CD4-positive, alpha-beta T cell treated with Interleukin-15 for 1 hour (primary cell): ENCODE data around the gene CHPF2.

ENCODE experiments used
- DNase-seq: peaks from one replicate; pipeline ENCODE4 v3.0.0-alpha.2; 2020

Gene CHPF2

DNA sequence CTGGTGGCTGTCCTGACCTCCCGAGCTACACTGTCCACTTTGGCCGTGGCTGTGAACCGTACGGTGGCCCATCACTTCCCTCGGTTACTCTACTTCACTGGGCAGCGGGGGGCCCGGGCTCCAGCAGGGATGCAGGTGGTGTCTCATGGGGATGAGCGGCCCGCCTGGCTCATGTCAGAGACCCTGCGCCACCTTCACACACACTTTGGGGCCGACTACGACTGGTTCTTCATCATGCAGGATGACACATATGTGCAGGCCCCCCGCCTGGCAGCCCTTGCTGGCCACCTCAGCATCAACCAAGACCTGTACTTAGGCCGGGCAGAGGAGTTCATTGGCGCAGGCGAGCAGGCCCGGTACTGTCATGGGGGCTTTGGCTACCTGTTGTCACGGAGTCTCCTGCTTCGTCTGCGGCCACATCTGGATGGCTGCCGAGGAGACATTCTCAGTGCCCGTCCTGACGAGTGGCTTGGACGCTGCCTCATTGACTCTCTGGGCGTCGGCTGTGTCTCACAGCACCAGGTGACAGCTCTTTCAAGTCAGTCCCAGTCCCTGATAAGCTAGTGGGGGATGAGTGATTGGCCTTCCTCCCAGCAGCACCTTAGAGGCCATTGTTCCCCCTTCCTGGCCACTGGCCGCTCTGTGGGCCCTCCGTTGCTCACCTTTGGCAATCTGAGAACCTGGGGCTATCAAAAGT is 3.0 kb downstream of the CHPF2 start:
- no peak for DNase-seq

DNA sequence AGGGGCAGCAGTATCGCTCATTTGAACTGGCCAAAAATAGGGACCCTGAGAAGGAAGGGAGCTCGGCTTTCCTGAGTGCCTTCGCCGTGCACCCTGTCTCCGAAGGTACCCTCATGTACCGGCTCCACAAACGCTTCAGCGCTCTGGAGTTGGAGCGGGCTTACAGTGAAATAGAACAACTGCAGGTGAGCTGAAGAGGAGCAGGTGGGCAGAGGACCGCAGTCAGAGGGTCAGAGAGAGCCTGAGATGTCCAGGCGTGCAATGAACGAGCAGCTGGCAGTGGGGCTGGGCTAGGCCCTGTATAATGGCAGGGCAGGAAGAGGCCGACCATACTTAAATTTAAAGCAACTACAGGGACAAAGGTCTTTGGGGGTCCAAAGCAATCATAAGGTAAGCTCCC is 4.1 kb downstream of the CHPF2 start:
- DNase-seq, result no peak

DNA sequence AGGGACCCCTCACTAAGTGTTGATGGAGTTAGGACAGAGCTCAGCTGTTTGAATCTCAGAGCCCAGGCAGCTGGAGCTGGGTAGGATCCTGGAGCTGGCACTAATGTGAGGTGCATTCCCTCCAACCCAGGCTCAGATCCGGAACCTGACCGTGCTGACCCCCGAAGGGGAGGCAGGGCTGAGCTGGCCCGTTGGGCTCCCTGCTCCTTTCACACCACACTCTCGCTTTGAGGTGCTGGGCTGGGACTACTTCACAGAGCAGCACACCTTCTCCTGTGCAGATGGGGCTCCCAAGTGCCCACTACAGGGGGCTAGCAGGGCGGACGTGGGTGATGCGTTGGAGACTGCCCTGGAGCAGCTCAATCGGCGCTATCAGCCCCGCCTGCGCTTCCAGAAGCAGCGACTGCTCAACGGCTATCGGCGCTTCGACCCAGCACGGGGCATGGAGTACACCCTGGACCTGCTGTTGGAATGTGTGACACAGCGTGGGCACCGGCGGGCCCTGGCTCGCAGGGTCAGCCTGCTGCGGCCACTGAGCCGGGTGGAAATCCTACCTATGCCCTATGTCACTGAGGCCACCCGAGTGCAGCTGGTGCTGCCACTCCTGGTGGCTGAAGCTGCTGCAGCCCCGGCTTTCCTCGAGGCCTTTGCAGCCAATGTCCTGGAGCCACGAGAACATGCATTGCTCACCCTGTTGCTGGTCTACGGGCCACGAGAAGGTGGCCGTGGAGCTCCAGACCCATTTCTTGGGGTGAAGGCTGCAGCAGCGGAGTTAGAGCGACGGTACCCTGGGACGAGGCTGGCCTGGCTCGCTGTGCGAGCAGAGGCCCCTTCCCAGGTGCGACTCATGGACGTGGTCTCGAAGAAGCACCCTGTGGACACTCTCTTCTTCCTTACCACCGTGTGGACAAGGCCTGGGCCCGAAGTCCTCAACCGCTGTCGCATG is 5.2 kb downstream of the CHPF2 start:
- DNase-seq, result no peak

DNA sequence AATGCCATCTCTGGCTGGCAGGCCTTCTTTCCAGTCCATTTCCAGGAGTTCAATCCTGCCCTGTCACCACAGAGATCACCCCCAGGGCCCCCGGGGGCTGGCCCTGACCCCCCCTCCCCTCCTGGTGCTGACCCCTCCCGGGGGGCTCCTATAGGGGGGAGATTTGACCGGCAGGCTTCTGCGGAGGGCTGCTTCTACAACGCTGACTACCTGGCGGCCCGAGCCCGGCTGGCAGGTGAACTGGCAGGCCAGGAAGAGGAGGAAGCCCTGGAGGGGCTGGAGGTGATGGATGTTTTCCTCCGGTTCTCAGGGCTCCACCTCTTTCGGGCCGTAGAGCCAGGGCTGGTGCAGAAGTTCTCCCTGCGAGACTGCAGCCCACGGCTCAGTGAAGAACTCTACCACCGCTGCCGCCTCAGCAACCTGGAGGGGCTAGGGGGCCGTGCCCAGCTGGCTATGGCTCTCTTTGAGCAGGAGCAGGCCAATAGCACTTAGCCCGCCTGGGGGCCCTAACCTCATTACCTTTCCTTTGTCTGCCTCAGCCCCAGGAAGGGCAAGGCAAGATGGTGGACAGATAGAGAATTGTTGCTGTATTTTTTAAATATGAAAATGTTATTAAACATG is 6.0 kb downstream of the CHPF2 start:
- DNase-seq, result no peak

DNA sequence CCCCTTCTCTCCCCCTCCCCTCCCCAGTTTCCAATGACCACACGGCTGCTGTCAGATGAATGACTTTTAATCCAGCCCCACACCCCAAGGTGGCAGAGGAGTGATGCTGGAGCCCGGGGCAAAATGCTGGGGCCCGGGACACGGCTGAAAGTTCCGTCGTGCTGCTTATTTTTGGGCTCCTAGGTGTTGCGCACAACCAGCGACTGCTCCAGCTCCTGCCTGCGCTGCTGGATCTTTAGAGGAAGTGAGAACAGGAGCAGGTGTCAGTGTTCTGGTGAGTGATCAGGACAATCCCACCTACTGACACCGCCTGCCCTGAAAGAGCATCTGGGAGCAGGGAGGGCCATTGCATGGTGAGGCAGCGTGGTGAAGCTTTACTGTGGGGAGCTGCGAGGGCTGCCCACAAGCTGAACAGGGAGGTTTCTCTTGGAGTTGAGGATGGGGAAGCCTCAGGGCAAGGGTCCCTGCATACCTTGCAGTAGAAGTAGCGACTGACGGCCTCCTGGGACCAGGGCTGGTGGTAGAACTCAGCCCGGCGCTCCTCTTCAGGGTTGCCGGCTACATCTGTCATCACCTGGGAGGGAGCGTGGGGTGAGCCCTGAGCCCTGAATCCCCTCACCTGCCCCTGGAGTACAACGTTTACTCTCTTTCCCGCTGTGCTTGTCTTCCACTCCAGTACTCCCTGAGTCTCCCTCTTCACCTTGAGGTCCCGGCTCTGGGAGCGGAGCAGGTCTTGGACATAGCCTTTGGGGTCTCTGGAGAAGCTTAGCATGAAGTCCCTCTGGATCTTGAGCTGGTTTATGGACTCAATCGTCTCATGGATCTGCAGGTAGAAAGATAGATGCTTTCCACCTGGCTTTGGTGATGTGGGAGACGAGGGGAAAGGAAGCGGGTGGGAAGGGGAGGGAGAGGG is 6.9 kb downstream of the CHPF2 start:
- DNase-seq, result no peak

DNA sequence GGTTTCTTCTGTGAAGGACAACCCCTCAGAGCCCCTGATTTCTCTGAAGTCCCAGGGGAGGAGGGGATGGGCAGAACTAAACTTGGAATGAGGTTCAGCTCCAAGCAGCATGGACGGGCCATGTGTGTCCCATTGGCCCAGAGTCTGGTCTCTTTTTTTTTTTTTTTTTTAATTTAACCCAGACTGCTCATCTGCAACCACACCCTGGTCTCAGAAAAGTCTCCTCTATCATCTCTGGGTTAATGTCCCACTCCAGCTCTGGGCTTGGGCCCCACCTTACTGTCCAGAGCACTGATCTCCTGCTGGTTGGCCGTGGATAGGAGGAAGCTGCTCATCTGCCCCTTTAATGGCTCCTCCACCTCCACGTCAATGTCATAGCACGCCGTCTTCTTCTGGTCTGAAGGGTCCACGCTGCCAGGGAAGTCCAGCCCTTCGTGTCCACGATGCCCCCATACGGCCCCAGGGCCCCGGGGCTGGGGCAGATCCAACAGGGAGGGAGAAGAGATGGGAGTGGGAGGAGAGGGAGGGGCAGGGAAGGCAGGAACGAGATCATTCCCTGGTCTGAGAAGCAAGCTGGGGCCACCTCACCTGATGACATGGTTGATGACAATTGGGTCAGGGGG is 7.7 kb downstream of the CHPF2 start:
- no peak for DNase-seq

DNA sequence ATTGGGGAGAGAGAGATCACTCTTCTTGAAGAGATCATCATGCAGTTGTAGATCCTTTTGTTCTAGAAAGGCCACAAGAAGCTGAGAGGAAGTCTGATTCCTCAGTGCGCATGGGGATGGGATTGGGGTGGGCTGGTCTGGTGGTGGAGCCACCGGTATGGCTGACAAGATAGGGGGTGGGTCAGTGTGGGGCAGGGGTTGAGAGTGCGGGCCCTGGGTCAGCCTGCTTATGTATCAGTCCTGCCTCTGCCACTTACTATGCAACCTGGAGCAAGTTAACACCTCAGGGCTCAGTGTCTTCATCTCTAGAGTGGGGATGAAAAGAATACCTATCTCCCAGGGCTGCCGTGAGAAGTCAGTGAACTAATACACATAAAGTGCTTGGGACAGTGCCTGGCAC is 8.3 kb downstream of the CHPF2 start:
- no peak for DNase-seq

DNA sequence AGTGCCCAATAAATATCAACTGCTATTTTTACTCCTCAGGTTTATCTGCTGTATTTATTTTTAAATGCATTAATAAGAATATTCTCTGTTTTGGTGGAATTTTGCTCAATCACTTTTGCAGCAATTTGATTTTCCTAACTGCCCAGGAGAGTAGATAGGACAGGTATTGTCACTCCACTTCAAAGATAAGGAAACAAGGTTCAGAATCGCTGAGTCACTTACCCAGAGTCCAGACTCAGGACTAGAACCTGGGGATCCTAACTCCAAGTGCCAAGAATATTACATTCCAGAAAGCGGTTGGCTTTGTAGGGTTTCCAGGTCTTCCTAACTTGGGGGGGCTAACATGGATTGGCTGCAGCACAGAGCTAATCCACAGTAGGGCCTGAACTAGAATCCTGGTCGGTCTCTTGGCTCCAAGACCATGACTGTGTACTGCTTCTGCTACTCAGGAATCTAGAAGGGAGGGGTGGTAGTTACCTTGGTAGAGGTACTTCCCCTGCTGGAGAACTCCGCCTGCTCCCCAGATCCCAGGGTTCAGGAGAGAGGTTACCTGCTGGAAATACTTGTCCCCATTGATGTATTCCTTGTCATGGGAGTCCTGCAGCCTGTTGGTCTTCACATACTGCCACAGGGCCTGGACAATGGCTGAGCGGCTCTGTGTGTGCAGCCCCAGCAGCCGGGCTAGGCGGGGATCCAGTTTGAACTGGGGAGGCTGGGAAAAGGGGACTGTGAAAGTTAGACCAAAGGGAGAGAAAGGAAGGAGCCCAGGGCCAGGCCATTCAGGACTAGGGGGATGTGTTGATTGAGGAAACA is 8.9 kb downstream of the CHPF2 start:
- no peak for DNase-seq

DNA sequence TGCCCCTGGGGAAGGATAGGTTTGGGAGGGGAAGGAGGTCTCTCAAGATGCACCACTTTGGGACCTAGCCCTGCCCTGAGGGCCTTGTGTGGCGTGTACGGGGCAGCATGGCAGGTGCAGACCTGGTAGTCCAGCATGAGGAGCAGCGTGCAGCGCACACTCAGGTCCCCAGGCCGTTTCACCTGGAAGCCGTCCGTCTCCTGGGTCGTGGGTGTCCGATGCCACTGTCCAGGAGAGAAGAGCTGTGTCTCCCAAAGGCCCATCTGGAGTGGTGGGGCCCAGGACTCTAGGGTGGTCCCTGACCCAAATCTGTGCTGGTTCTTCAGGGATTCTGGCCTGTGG is 9.4 kb downstream of the CHPF2 start:
- no peak for DNase-seq

DNA sequence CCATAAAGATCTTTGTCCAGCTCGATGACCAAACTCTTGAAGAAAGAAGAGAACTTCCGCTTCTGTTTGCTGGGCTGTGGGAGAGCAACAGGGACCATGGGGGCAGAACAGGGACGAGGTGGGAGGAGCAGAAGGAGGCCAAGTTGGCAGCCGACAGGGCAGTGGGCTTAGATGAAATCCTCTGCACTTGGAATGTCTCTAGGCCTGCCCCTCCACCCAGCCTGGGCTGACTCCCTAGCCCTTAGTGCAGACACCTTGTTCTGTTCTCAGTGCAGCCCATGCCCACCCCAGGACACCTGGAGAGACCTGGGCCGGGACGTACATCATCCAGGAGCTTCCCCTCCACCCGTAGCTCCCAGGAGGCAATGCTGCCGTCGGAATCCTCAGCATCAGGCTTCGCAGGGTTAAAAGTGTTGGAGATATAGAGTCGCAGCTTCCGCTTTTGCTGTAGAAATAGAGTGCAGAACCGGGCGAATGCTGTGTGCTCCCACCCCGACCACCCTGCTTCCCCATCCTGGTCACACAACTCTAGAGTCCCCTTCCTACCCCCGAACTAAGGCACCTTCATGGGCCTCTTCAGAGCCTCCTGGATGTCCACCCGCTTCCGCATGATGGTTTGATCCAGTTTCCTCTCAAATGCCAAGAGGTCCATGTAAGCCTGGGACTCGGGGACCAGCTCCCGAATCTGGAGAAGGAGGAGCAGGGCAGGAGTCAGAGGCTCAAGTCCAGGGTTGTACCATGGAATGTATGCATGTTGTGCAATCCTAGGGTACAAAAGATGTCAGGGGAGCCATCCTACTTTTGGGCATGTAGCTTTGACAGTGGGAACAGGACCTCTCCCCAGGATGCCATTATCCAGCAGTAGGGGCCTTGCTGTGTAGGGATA is 10.1 kb downstream of the CHPF2 start:
- no peak for DNase-seq

DNA sequence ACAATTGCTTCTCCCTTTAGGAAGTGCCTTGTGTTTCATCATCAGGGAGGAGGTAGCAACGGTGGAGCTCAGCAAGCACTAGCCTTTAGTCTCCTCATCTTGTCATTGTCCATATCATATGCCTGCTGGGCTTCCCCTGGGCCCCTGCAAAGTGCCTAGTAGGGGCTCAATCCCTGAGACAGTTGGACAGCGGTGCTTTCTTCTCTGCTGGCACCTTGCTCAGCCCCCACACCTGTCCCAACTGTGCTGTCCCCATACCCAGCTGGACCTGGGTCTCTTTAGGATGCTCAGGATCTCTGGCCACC is 10.7 kb downstream of the CHPF2 start:
- DNase-seq, result no peak

DNA sequence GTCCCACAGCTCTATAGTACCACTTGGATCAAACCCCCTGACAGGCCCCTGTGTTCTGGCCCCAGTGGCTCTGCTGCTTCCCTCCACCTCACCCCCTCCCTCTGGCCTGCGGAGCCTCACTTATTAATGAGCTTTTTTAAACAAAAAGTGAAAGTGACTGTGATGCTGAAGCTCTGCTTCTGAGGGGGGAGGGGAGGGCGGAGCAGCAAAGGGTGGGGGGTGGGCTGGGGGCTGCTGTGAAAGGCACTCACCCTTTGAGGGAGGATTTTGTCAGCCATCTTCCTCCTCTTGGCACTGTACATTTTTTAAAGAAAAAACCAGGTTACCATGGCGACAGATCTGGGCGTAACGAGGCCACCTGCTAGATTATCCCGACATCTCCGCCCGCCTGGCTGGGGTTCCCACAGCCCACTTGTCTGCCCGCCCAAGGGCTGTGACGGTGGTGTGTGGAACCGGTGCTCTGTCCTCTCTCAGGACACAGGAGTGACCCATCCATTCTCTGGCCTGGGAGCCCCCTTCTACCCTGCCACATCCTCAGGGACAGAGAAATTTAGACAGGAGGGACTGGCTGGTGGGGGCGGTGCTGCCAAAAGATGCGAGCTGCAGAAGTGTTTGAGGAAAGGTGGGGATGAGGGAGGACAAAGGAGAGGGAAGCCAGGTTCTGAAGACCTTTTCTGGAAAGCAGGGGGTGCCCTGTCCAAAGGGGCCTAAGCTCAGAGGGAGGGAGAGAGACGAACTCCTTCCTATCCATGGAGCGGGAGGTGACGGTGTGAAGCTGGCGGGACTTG is 11.3 kb downstream of the CHPF2 start:
- peak; percentile 52 for DNase-seq

DNA sequence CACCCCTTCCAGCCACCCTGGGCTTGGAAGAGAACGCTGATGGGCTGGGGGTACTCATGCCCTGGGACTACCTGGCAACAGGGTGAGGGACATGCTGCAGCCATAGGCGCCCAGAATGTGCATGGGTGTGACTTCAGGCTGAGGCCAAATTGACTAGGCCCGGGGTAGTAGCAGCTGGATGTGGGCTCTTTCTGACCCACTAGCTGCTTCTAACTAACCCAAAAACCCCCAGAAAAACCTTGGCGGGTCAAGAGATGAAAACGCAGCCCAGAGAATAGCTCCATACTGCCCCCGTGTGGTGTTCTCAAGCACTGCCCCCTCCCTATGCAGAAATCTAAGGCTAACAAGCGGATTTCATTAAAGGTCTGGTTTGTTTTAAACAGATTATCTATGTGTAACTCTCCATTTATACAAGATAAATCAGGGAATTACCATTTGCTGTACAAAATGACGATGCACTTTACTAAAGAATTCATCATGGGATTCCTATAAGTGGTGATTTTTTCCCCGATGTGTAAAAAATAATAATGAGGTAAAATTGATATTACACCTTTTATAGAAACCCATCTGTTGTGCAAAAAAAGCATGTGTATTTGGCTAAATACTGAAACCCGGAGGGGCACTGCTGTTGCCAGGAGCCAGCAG is 12.0 kb downstream of the CHPF2 start:
- DNase-seq, result peak; percentile 51

DNA sequence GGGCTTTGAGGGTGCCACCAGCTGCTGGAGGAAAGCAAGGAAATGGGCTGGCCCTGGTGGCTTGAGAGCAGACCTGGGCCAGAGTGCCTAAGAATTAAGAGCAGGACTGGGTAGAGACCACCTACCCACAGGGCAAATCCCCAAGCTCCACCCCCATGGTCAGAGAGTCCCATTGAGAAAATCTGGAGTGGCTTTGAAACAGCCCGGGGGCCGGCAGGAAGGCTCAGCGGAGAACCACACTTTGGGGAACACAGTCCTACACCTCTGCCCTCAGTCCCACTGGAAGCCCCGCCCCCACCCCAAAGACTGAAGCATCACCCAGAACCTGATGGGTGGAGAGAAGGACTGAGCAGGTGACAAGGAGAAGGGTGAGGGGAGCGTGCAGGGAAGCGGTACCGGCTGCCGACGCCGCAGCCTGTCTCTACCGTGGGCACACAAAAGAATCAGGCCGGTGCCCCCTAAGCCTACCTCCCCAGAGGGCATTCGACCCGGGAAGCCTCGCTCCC is 12.6 kb downstream of the CHPF2 start:
- no peak for DNase-seq

DNA sequence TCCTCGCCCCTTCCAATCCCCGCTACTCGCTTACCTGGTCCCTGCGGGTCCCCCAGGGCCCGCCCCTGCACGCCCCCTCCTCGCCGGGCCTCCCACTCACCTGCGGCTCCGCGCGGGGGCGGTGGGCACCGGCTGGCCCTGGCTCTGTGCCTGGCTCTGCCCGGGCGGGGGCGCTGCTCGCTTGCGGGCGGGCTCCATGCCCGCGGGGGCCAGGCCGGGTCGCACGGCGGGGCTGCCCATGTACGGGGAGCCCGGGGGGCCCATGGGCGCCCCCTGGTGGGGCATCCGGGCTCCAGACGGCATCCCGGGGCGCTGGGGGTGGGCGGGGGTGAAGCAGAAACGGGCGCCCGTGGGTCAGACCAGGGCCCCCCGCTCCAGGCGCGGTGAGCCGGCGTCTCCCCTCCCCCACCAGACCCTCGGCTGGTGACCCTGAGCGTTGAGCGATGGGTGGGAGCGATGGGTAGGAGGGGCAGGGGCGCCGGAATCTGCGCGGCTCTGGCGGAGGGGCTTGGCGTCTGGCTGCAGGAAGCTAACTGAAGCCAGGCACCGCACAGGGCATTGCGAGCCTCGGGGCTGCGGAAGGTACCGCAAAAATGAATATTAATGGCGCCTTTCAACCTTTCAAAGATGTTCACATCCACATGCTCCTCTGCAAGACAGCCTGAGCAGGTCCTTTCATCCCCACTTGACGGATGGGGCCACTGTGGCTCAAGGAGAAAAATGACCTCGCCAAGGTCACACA is 13.2 kb downstream of the CHPF2 start:
- DNase-seq, result peak; percentile 73

DNA sequence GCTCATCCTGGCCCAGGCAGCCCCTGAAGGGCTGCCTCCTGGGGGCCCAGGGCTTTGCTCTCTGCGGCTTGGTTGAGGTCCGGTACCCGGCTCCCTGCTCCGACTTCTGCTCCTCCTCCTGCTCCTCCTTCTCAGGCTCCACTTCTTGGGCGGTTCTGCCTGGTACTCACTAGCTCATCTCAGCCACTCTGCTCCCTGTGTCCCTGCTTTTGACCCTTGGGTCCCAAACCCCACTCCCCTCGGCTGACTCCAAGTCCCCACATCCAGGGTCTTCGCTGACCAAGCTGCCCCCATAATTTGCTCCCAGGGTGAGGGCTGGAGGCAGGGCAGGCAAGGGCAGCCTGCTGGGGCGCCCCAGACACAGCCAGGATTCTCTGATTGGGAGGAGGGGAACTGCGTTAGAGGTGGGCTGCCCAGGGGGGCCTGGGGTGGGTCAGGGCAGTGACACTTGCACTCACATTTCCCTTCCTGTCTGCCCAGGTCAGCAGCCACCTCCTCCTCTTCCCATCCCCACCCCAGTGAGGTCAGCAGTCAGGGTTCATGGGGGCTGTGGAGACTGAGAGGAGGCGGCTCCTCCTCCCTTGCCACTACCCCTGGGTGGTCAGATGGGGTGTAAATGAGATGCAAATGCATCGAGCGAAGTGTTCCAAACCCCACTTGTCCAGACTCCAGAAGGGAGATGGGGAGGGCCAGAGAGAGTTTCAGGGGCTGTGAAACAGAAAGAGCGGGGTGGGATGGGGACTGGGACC is 14.0 kb downstream of the CHPF2 start:
- DNase-seq, result no peak

DNA sequence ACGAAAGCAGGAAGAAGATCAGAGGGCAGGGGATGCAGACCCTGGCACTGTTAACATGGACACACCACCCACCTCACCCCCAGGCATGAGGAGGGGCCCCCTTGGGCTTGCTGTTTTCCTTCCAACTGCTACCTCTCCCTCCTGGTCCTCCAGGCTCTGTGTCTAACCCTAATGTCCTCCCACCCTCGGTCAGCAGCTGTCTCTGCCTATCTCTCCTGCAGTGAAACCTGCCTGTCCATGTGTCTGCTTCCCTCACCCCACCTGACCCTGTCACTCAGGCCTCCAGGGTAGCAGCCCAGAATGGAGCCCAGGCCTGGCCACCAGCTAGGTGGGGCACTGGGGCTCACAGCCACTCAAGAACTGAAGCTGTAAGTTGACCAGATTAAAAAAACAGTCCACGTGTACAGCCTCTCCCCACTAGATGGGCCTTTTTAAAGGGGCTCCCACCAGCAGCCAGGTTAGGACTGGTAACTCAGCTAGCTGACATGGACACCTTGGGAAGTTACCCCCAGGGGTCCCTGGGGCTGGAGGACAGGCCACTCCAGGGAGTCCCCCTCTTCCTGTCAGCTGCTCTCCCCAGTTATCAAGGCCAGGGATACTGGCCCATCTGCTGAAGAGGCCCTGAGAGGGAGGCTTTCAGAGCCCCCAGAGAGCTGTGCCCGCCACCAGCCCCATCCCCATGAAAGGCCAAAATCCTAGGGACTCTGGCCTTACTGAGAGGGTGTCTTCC is 14.7 kb downstream of the CHPF2 start:
- DNase-seq, result no peak
